ENCODE data around the gene CHODL.

The CHODL gene

GRCh38 chr21:18294100-18294499, 49.5 kb downstream of the CHODL start:
- no peak for DNase-seq

DNA sequence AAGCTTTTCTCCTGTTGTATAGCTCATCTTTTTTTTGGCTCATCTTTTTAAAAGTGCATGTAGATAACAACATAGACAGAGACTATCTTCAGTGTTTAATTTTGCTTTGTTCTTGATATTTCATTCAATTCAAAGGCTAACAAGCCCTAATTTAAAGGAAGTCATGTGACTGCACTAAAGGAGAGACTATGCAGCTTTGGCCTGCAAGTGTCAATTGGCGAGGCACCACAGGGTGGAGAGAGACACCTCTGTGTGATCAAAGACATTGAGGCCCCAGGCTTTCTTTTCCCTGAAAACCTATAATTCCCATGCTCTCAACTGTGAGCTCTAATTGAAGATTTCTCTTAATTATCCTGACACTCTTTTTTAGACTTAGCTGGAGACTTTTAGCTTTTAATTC, 53.6 kb downstream of the CHODL start:
- no peak for DNase-seq
